Tibial nerve (tissue), 4 donors: ENCODE results near the gene CPEB1. TPM values are rescaled to one million over a fixed set of nuclear protein-coding genes. Genes with fewer than 3 reads are reported as not detected.

ENCODE experiments used
- DNase-seq, 2 donors: peaks; one replicate each; pipeline ENCODE4 v3.0.0-alpha.2; 2019; ENCODE audit warnings: low spot score in 2 of 2
- H3K27ac ChIP-seq, 4 donors: fragments of 200-600 bp; sonication (generic) in 3 of 4; one replicate each; pipeline ENCODE4 v1.5.1; 2017 to 2019; ENCODE audit warnings: mild to moderate bottlenecking in 1 of 4
- H3K27me3 ChIP-seq, 2 donors: fragments of 200-600 bp; sonication (generic) in 1 of 2; one replicate each; pipeline versions ENCODE4 v1.5.1 to v1.6.0; 2017 to 2019
- H3K36me3 ChIP-seq, 3 donors: fragments of 200-600 bp; sonication (generic); one replicate each; pipeline ENCODE4 v1.5.1; 2018 to 2019
- H3K4me1 ChIP-seq, 4 donors: fragments of 200-600 bp; sonication (generic) in 3 of 4; one replicate each; pipeline ENCODE4 v1.5.1; 2017 to 2019
- H3K4me3 ChIP-seq, 4 donors: fragments of 200-600 bp; sonication (generic) in 3 of 4; one replicate each; pipeline ENCODE4 v1.5.1; 2017 to 2019; ENCODE audit warnings: mild to moderate bottlenecking in 1 of 4, moderate library complexity in 1 of 4
- H3K9me3 ChIP-seq, 4 donors: fragments of 200-600 bp; sonication (generic) in 3 of 4; one replicate each; pipeline ENCODE4 v1.5.1; 2017 to 2019
- EP300 ChIP-seq, 2 donors: sonication (generic); formaldehyde crosslinking; IDR thresholded peaks; one replicate each; pipeline ENCODE4 v1.6.1; 2017; ENCODE audit warnings: antibody characterized with exemption in 2 of 2, mild to moderate bottlenecking in 1 of 2
- POLR2A ChIP-seq, 2 donors: fragments of 450-650 bp; IDR thresholded peaks; one replicate each; pipeline ENCODE4 v1.6.1; 2017; ENCODE audit warnings: antibody characterized with exemption in 2 of 2, mild to moderate bottlenecking in 2 of 2, moderate library complexity in 2 of 2
- WGBS, 2 donors: methylation state at CpG; one replicate each; pipeline ENCODE4 v1.1.5; 2018; 5-methylcytosine and 5-hydroxymethylcytosine counted together
- total RNA-seq, 4 donors: library from RNA; depleted of rRNA; stranded (reverse); fragments of >200 nt; gene quantifications; one replicate each; pipeline ENCODE4 v1.1.0, GENCODE V29; 2016
- TF ChIP-seq, protein P1 (sequence below), 5 experiments: fragments of 200-600 bp in 3 of 5; fragments of 450-650 bp in 2 of 5; sonication (generic) in 3 of 5; IDR thresholded peaks; one replicate each; pipeline ENCODE4 v1.5.1; 2016 to 2019; ENCODE audit warnings: antibody characterized with exemption in 5 of 5, mild to moderate bottlenecking in 3 of 5, moderate library complexity in 2 of 5

Gene CPEB1
- total RNA-seq, 4 donors from 2014 or later = 16.2 to 29.5 (median 23.0) TPM

DNA sequence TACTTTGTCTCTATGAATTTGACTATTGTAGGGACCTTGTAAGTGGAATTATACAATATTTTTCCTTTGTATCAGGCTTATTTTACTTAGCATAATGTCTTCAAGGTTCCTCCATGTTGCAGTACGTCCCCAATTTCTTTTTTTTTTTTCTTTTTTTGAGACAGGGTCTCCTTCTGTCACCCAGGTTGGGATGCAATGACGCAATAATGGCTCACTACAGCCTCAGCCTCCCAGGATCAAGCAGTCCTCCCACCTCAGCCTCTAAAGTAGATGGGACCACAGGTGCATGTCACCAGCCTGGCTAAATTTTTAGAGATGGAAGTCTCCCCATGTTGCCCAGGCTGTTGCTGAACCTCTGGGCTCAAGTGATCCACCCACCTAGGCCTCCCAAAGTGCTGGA is 66.5 kb downstream of the CPEB1 start:
- DNase-seq = no peak
- H3K27me3 ChIP-seq = no peaks in the 10 kb centered on the region
- H3K36me3 ChIP-seq = no peaks in the 10 kb centered on the region
- WGBS, 2 donors = 86 to 90% methylated on average over 2 of the region's 2 CpGs
- H3K4me3 ChIP-seq = no peak overlapping the region
- no peaks in the 10 kb centered on the region for H3K9me3 ChIP-seq
- H3K4me1 ChIP-seq = no peaks in the 10 kb centered on the region
- TF ChIP-seq EP300 (IDR thresholded peaks at IDR 0.05) (no peak), POLR2A (IDR thresholded peaks at IDR 0.05) (no peak)
- TF ChIP-seq, protein P1, sequence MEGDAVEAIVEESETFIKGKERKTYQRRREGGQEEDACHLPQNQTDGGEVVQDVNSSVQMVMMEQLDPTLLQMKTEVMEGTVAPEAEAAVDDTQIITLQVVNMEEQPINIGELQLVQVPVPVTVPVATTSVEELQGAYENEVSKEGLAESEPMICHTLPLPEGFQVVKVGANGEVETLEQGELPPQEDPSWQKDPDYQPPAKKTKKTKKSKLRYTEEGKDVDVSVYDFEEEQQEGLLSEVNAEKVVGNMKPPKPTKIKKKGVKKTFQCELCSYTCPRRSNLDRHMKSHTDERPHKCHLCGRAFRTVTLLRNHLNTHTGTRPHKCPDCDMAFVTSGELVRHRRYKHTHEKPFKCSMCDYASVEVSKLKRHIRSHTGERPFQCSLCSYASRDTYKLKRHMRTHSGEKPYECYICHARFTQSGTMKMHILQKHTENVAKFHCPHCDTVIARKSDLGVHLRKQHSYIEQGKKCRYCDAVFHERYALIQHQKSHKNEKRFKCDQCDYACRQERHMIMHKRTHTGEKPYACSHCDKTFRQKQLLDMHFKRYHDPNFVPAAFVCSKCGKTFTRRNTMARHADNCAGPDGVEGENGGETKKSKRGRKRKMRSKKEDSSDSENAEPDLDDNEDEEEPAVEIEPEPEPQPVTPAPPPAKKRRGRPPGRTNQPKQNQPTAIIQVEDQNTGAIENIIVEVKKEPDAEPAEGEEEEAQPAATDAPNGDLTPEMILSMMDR (IDR thresholded peaks at IDR 0.05) = no peak
- no peak overlapping the region for H3K27ac ChIP-seq

DNA sequence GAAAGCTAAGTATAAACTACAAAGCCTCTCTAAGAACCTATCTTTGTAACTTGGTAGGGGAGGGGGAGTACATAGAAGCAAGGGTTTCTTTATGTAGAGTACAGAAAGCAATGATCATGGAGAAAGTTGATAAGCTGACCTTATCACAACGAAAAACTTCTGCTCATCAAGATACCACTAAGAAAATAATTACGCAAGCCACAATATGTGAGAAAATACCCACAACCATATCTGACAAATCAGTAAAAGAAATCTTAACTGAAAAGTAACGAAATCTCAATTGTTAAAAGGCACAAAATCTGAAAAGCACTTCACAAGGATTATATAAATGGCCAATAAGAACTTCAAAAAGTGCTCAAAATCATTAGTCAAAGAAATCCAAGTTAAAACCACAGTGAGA is 71.8 kb downstream of the CPEB1 start:
- Histone ChIP-seq H3K4me1 (peaks cover 0 to 22% (median 3%) of the 10 kb centered on the region in 4 donors), H3K27me3 (no peaks in the 10 kb centered on the region), H3K36me3 (no peaks in the 10 kb centered on the region), H3K27ac (no peak overlapping the region), H3K4me3 (no peak overlapping the region), H3K9me3 (no peaks in the 10 kb centered on the region)
- no peak for TF ChIP-seq EP300 (IDR thresholded peaks at IDR 0.05)
- no peak for TF ChIP-seq POLR2A (IDR thresholded peaks at IDR 0.05)
- TF ChIP-seq, protein P1 (IDR thresholded peaks at IDR 0.05) = no peak
- DNase-seq = no peak
- WGBS, 2 donors = 84% methylated on average over 3 of the region's 3 CpGs

DNA sequence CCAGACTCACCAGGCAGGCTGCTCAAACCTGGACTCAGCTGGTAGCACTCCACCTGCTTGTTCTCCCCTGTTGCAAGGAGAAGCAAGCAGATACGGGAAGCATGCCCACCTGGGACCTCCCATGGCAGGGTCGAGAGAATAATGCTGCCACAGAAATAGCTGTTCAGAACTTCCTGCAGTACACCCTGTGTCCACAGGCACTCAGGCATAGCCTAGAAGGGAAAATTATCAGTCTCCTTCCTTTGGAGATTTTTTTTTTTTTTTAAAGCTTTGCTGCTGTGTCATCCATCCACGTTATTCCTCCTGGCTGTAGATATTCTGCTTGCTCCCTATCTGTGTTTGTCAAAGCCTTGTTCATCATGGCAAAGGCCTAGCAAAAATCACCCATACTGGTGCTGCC is 74.2 kb downstream of the CPEB1 start:
- no peak for DNase-seq
- TF ChIP-seq, protein P1 (IDR thresholded peaks at IDR 0.05) = no peak
- TF ChIP-seq EP300 (IDR thresholded peaks at IDR 0.05) (no peak), POLR2A (IDR thresholded peaks at IDR 0.05) (no peak)
- Histone ChIP-seq H3K4me1 (peaks cover 0 to 23% (median 3%) of the 10 kb centered on the region in 4 donors), H3K27me3 (no peaks in the 10 kb centered on the region), H3K9me3 (no peaks in the 10 kb centered on the region), H3K27ac (peak overlapping the region in 1 of 4 donors; percentile 84), H3K36me3 (peaks cover 0 to 3% (median 0%) of the 10 kb centered on the region in 3 donors), H3K4me3 (no peak overlapping the region)
- 75 to 77% methylated on average over 3 of the region's 3 CpGs for WGBS, 2 donors

DNA sequence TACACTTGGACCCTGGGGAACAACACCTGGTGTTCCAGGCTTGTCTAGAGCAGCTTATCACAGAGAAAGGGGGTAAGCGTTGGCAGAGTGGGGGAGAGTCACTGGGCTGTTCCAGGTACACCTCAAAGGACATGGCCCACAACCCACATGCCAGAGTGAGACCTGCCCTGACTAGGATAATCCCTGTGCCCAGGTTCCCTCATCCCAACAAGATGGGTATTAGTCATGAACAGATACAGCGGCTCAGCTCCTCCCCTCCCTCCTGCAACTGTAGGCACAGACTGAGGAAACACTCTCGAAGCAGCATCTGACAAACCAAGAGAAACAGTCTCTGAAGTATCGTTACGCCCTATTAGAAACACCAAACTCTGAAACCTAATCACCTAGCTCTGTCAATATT is 74.9 kb downstream of the CPEB1 start:
- Histone ChIP-seq H3K36me3 (peaks cover 0 to 10% (median 0%) of the 10 kb centered on the region in 3 donors), H3K9me3 (no peaks in the 10 kb centered on the region), H3K4me3 (peak overlapping the region in 1 of 4 donors; percentile 50), H3K27ac (peak overlapping the region in 3 of 4 donors; percentile 41 to 85 (median 84)), H3K27me3 (no peaks in the 10 kb centered on the region), H3K4me1 (peaks cover 0 to 23% (median 3%) of the 10 kb centered on the region in 4 donors)
- DNase-seq = no peak
- WGBS, 2 donors = 75 to 80% methylated on average over 4 to 5 of the region's 5 CpGs
- TF ChIP-seq, protein P1 (IDR thresholded peaks at IDR 0.05) = no peak
- TF ChIP-seq POLR2A (IDR thresholded peaks at IDR 0.05) (no peak), EP300 (IDR thresholded peaks at IDR 0.05) (no peak)

DNA sequence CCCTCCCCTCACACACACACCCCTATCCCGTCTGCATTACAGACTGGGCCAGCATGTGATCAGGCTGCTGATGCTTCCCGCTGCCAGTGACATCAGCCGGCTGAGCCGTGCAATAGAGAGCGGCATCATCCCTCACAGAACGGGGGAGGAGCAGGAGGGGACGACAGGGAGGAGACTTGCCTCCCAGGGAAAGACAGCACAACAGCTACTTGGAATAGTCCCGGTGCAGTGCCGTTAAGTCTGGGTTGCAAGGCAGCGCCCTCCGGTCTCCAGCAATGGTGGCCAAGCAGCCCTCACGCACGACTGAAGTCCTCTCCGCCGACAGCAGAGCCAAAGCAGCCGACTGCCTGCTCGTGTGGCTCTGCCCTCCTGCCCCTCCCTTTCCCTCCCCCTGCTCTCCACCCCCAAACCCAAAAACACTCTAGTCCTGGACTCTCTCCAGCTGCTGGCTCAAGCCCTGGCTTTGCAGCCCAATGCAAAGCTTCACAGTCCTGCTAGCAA is 75.4 kb downstream of the CPEB1 start:
- TF ChIP-seq POLR2A (IDR thresholded peaks at IDR 0.05) (peak in 1 of 2 donors; percentile 54), EP300 (IDR thresholded peaks at IDR 0.05) (peak in 1 of 2 donors; percentile 82)
- TF ChIP-seq, protein P1 (IDR thresholded peaks at IDR 0.05) = no peak
- peak; percentile 21 to 52 for DNase-seq
- no peaks in the 10 kb centered on the region for H3K9me3 ChIP-seq
- H3K4me3 ChIP-seq = peak overlapping the region; percentile 21 to 50 (median 31)
- H3K4me1 ChIP-seq = peaks cover 0 to 23% (median 3%) of the 10 kb centered on the region in 4 donors
- H3K27me3 ChIP-seq = no peaks in the 10 kb centered on the region
- peak overlapping the region; percentile 28 to 85 (median 62) for H3K27ac ChIP-seq
- WGBS, 2 donors = 1 to 2% methylated on average over 11 to 17 of the region's 17 CpGs
- H3K36me3 ChIP-seq = peaks cover 0 to 15% (median 0%) of the 10 kb centered on the region in 3 donors
